ENCODE results near the gene BCOR.

DNA sequence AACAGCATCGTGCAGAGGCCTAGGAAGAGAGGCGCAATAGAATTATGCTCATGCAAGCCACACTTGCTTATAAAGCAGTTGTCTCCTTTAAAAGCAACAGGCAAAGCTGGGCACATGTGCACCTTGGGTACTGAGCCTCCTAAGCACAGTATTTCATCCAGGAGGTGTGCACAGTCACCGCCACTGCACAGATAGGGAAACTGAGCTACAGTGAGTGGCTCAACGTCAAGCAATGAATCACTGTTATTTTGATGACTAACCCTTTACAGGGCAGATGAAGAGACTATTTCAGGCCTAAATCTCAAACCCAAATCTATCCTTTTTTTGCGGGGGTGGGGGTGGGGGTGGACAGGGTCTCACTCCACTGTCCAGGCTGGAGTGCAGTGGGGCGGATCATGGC, 42.3 kb downstream of the BCOR start:
- no peak for TF ChIP-seq CTCF (conservative IDR thresholded peaks at IDR 0.05)
- TF ChIP-seq EZH2 (IDR thresholded peaks at IDR 0.05; ENCODE audit: low read depth): no peak

Measured in PC-9 (cell line).